ENCODE measurements around the gene PGGHG.

DNA sequence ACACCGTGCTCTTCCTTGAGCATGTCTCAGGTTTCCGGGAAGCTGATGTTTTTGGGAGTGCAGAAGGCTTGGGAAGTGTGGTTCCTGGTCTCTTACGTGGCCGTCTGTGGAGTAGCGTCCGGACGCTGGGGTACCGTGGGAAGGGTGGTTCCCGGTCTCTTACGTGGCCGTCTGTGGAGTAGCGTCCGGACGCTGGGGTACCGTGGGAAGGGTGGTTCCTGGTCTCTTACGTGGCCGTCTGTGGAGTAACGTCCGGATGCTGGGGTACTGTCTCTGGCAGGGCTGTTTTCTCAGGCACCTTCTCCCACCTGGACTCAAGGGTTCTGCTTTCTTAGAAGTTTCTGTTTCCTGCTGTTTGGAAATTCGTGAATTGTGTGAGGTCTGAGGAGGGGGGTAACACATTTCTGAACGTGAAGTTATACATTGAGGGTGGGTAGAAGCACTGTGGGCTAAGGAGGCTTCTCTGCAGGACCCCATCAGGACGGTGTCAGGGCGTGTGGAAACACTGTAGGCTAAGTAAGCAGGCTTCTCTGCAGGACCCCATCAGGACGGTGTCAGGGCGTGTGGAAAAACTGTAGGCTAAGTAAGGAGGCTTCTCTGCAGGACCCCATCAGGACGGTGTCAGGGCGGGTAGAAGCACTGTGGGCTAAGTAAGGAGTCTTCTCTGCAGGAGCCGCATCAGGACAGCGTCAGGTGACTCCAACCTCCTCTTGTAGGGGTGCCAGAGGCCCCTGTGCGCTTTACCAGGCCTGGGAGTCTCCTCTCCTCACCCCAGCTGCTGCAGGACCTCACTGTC lies 37.1 kb downstream of the PGGHG start:
- TF ChIP-seq, protein P1, sequence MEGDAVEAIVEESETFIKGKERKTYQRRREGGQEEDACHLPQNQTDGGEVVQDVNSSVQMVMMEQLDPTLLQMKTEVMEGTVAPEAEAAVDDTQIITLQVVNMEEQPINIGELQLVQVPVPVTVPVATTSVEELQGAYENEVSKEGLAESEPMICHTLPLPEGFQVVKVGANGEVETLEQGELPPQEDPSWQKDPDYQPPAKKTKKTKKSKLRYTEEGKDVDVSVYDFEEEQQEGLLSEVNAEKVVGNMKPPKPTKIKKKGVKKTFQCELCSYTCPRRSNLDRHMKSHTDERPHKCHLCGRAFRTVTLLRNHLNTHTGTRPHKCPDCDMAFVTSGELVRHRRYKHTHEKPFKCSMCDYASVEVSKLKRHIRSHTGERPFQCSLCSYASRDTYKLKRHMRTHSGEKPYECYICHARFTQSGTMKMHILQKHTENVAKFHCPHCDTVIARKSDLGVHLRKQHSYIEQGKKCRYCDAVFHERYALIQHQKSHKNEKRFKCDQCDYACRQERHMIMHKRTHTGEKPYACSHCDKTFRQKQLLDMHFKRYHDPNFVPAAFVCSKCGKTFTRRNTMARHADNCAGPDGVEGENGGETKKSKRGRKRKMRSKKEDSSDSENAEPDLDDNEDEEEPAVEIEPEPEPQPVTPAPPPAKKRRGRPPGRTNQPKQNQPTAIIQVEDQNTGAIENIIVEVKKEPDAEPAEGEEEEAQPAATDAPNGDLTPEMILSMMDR (optimal IDR thresholded peaks at IDR 0.05 in 1 of 3, IDR thresholded peaks at IDR 0.05 in 1 of 3, conservative IDR thresholded peaks at IDR 0.05 in 1 of 3; ENCODE audit: extremely low read depth in 1 of 3, insufficient read depth in 2 of 3, low read length in 3 of 3): no peak
- no peak for TF ChIP-seq EZH2 (IDR thresholded peaks at IDR 0.05; ENCODE audit: low read length)

Measured in keratinocyte (primary cell).